IMR-90 (cell line): Measurements from ENCODE around the gene MUC5AC. TPM values are rescaled to one million over a fixed set of nuclear protein-coding genes. Genes with fewer than 3 reads are reported as not detected.

ENCODE experiments used
- ATAC-seq: fragments of 200-7000 bp; cut with Tn5 transposase; 2 replicates; pipeline ENCODE4 v1.9.1; 2020; ENCODE audit warnings: low read depth, mild to moderate bottlenecking, moderate library complexity
- BruUV-seq: library from RNA; stranded (reverse); fragments of 400-500 nt; replicated peaks from 2 replicates; lab custom pipeline; 2021; lab: Mats Ljungman, UMichigan
- CTCF ChIA-PET: fragments of 300-600 bp; formaldehyde crosslinking; extraction: SDS; loops from one replicate; lab custom pipeline; 2021; ENCODE audit warnings: antibody characterized with exemption; lab: Yijun Ruan, JAX
- POLR2A ChIA-PET: fragments of 300-600 bp; sonication (Branson Sonifier 250); formaldehyde crosslinking; loops from one replicate; lab custom pipeline; 2022; ENCODE audit warnings: antibody characterized with exemption; ENCODE audit not compliant: unreplicated experiment; lab: Charles Lee
- DNase-seq: peaks from one replicate; pipeline ENCODE4 v3.0.0; 2013
- H2AFZ ChIP-seq: replicated peaks from 2 replicates; pipeline ENCODE3; 2013; ENCODE audit warnings: low read length, mild to moderate bottlenecking; ENCODE audit not compliant: poor library complexity
- H2AK5ac ChIP-seq: 2 replicates; pipeline ENCODE4 v1.6.1; 2013; ENCODE audit warnings: low read depth, low read length, inconsistent platforms
- H2AK9ac ChIP-seq: replicated peaks from 2 replicates; pipeline ENCODE3; 2013; ENCODE audit warnings: mild to moderate bottlenecking, low read depth, low read length, moderate library complexity; ENCODE audit not compliant: poor library complexity
- H2BK120ac ChIP-seq: 2 replicates; pipeline ENCODE4 v1.6.1; 2013; ENCODE audit warnings: low read depth, low read length, inconsistent platforms
- H2BK15ac ChIP-seq: 3 replicates; pipeline ENCODE4 v1.6.1; 2013; ENCODE audit warnings: low read depth, low read length, inconsistent platforms
- H2BK20ac ChIP-seq: 2 replicates; pipeline ENCODE4 v1.6.1; 2013; ENCODE audit warnings: low read depth, mild to moderate bottlenecking, inconsistent platforms, low read length, moderate library complexity
- H2BK5ac ChIP-seq: 2 replicates; pipeline ENCODE4 v1.6.1; 2013; ENCODE audit warnings: mild to moderate bottlenecking, low read depth, low read length, inconsistent platforms; ENCODE audit not compliant: poor library complexity, severe bottlenecking
- H3K14ac ChIP-seq: replicated peaks from 2 replicates; pipeline ENCODE4 v1.6.1; 2013; ENCODE audit warnings: low read depth, low read length, inconsistent platforms
- H3K18ac ChIP-seq: 2 replicates; pipeline ENCODE4 v1.6.1; 2013; ENCODE audit warnings: low read depth, low read length, control low read depth
- H3K23ac ChIP-seq: 2 replicates; pipeline ENCODE4 v1.6.1; 2013; ENCODE audit warnings: low read depth, low read length, inconsistent platforms
- H3K27ac ChIP-seq: 2 replicates; pipeline ENCODE4 v1.5.1; 2013; ENCODE audit warnings: mild to moderate bottlenecking, control low read depth, low read length; ENCODE audit not compliant: insufficient read depth
- H3K27me3 ChIP-seq: 2 replicates; pipeline ENCODE4 v1.6.1; 2013; ENCODE audit warnings: low read length; ENCODE audit not compliant: control insufficient read depth, insufficient read depth
- H3K36me3 ChIP-seq: 2 replicates; pipeline ENCODE4 v1.6.1; 2013; ENCODE audit warnings: low read length, mixed read lengths; ENCODE audit not compliant: control insufficient read depth, insufficient read depth
- H3K4ac ChIP-seq: 2 replicates; pipeline ENCODE4 v1.6.1; 2013; ENCODE audit warnings: low read depth, low read length, inconsistent platforms
- H3K4me1 ChIP-seq: 2 replicates; pipeline ENCODE4 v1.6.1; 2013; ENCODE audit warnings: low read length, mixed read lengths; ENCODE audit not compliant: control insufficient read depth, insufficient read depth
- H3K4me2 ChIP-seq: 2 replicates; pipeline ENCODE4 v1.6.1; 2013; ENCODE audit warnings: low read depth, mild to moderate bottlenecking, control low read depth, low read length, moderate library complexity
- H3K4me3 ChIP-seq: 2 replicates; pipeline ENCODE4 v1.5.1; 2013; ENCODE audit warnings: low read depth, mild to moderate bottlenecking, control low read depth, low read length, moderate library complexity; ENCODE audit not compliant: insufficient read depth
- H3K56ac ChIP-seq: 2 replicates; pipeline ENCODE4 v1.6.1; 2013; ENCODE audit warnings: low read length, inconsistent platforms; ENCODE audit not compliant: insufficient read depth; ENCODE audit errors: extremely low read depth
- H3K79me1 ChIP-seq, 2 experiments: 2 replicates each; pipeline ENCODE4 v1.6.1; 2013; ENCODE audit warnings: low read length in 2 of 2, inconsistent platforms in 1 of 2, low read depth in 1 of 2
- H3K9ac ChIP-seq: 2 replicates; pipeline ENCODE4 v1.6.1; 2013; ENCODE audit warnings: low read depth, low read length, control low read depth
- H3K9me1 ChIP-seq: 2 replicates; pipeline ENCODE4 v1.6.1; 2013; ENCODE audit warnings: low read length, inconsistent platforms; ENCODE audit not compliant: insufficient read depth
- H3K9me3 ChIP-seq: 2 replicates; pipeline ENCODE4 v1.6.1; 2013; ENCODE audit warnings: low read length; ENCODE audit not compliant: control insufficient read depth, insufficient read depth
- H4K20me1 ChIP-seq: 2 replicates; pipeline ENCODE4 v1.6.1; 2013; ENCODE audit warnings: low read length, inconsistent platforms; ENCODE audit not compliant: insufficient read depth
- H4K5ac ChIP-seq: 2 replicates; pipeline ENCODE4 v1.6.1; 2013; ENCODE audit warnings: mild to moderate bottlenecking, low read depth, low read length, control low read depth
- H4K8ac ChIP-seq, 2 experiments: 2 replicates each; pipeline ENCODE4 v1.6.1; 2013; ENCODE audit warnings: low read depth in 2 of 2, low read length in 2 of 2, control low read depth in 1 of 2, inconsistent platforms in 1 of 2
- H4K91ac ChIP-seq: 2 replicates; pipeline ENCODE4 v1.6.1; 2013; ENCODE audit warnings: low read depth, low read length, inconsistent platforms; ENCODE audit not compliant: insufficient read depth
- BHLHE40 ChIP-seq: fragments of 150-350 bp; IDR thresholded peaks from 2 replicates; pipeline ENCODE4 v1.6.1; 2016; ENCODE audit warnings: mild to moderate bottlenecking, low read depth, low read length
- FOS ChIP-seq: fragments of 150-350 bp; IDR thresholded peaks from 2 replicates; pipeline ENCODE4 v1.6.1; 2016; ENCODE audit warnings: low read depth, low read length
- MAFK ChIP-seq: IDR thresholded peaks from 2 replicates; pipeline ENCODE4 v1.6.1; 2012; ENCODE audit warnings: low read depth, low read length, improper control_type of control experiment
- MAZ ChIP-seq: IDR thresholded peaks from 2 replicates; pipeline ENCODE4 v1.6.1; 2012; ENCODE audit warnings: low read depth, mild to moderate bottlenecking, low read length, improper control_type of control experiment, moderate library complexity, borderline replicate concordance
- MXI1 ChIP-seq: IDR thresholded peaks from 2 replicates; pipeline ENCODE4 v1.6.1; 2012; ENCODE audit warnings: low read depth, mild to moderate bottlenecking, low read length, moderate library complexity, borderline replicate concordance
- POLR2A ChIP-seq: IDR thresholded peaks from 2 replicates; pipeline ENCODE4 v1.6.1; 2012; ENCODE audit warnings: mild to moderate bottlenecking, low read depth, low read length
- RAD21 ChIP-seq: IDR thresholded peaks from 2 replicates; pipeline ENCODE4 v1.6.1; 2012; ENCODE audit warnings: low read length, improper control_type of control experiment
- RCOR1 ChIP-seq: IDR thresholded peaks from 2 replicates; pipeline ENCODE4 v1.6.1; 2012; ENCODE audit warnings: mild to moderate bottlenecking, low read length, improper control_type of control experiment; ENCODE audit not compliant: insufficient replicate concordance
- WGBS, 2 experiments: methylation state at CpG; one replicate each; pipeline versions ENCODE4 v1.1.5 to v1.1.7; 2013; ENCODE audit warnings: missing lambda C conversion rate in 2 of 2; ENCODE audit not compliant: insufficient read length in 1 of 2; ENCODE audit errors: extremely low coverage in 2 of 2; 5-methylcytosine and 5-hydroxymethylcytosine counted together
- dilution Hi-C: fragments of 300-500 bp; cut with HindIII; formaldehyde crosslinking; loops from one replicate; pipeline ENCODE4 v1.14.3; 2018; ENCODE audit warnings: low sequenced_read_pairs; ENCODE audit not compliant: unreplicated experiment
- in situ Hi-C: fragments of 300-500 bp; cut with MboI; formaldehyde crosslinking; loops from 3 replicates; pipeline ENCODE4 v1.14.3; 2019; ENCODE audit warnings: low sequenced_read_pairs, inconsistent platforms, mixed read lengths
- intact Hi-C: fragments of 100-400 bp; cut with micrococcal nuclease; formaldehyde crosslinking; loops from 2 replicates; pipeline ENCODE4 v1.10.0; 2022
- polyA plus RNA-seq, 3 experiments: library from polyadenylated mRNA; depleted of rRNA; stranded (reverse); fragments of >200 nt; gene quantifications; 2 replicates each; pipeline ENCODE4 v1.2.3, GENCODE V29; 2012; ENCODE audit warnings: low replicate concordance in 1 of 3
- total RNA-seq: library from RNA; depleted of rRNA; stranded (reverse); fragments of >200 nt; gene quantifications from 2 replicates; pipeline ENCODE4 v1.2.3, GENCODE V29; 2012
- TF ChIP-seq, protein P1 (sequence below): fragments of 150-350 bp; IDR thresholded peaks from 2 replicates; pipeline ENCODE4 v1.6.1; 2017; ENCODE audit warnings: mild to moderate bottlenecking, antibody characterized with exemption, low read length, low read depth
- TF ChIP-seq, protein P2 (sequence below): fragments of 150-350 bp; IDR thresholded peaks from 2 replicates; pipeline ENCODE4 v1.6.1; 2016; ENCODE audit warnings: low read depth, mild to moderate bottlenecking, low read length, moderate library complexity, borderline replicate concordance
- TF ChIP-seq, protein P3 (sequence below): conservative IDR thresholded peaks from 2 replicates; pipeline ENCODE4 v1.5.1; 2012; ENCODE audit warnings: mild to moderate bottlenecking, low read depth, low read length, improper control_type of control experiment

The MUC5AC gene
- total and polyA plus RNA-seq, 2 of the 4 experiments (the other 2 are of a cell fraction) = 0.02 TPM; not detected in 1

DNA sequence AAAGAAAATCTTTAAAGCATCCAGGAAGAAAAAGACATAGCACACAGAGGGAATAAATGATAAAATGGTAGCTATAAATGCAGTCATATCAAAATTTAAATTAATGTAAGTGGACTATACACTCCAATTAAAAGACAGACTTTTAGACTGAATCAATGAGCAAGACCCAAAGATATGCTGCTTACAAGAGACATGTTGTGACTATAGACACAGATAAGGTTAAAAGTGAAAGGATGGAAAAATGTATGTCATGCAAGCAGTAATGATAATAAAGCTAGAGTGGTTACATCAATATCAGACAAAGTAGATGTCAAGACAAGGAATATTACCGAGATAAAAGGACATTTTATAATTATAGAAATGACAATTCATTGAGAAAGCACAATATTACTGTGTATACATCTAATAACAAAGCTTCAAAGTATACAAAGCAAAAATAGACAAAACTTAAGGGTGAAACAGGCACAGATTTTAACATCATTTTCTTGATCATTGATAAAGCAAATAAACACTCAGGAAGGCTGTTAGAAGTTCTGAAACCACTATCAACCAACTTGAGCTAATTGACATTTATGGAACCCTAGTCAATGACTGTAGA, 22.8 kb upstream of the MUC5AC start:
- CTCF ChIA-PET = no interaction called here
- in situ Hi-C loops = no loop called here

More for the DNA sequence above, 22.8 kb upstream of the MUC5AC start:
- POLR2A ChIA-PET = no interaction called here
- no peaks in the 10 kb centered on the region; the same call in 1 of the 2 replicates for H3K27me3 ChIP-seq
- no peak overlapping the region for H4K8ac ChIP-seq
- H4K20me1 ChIP-seq = no peaks in the 10 kb centered on the region
- H3K14ac ChIP-seq = no peak overlapping the region
- ATAC-seq (no peak), DNase-seq (no peak)
- no peak overlapping the region for H3K9ac ChIP-seq
- H3K23ac ChIP-seq = no peak overlapping the region
- intact Hi-C loops (no loop called here), dilution Hi-C loops (no loop called here)
- H2BK15ac ChIP-seq = no peak overlapping the region
- 0 out of 2 replicates have a peak, but pooled peaks cover 5% of the 10 kb centered on the region for H3K9me1 ChIP-seq
- H3K36me3 ChIP-seq = no peaks in the 10 kb centered on the region
- H3K4me3 ChIP-seq = no peak overlapping the region
- no peaks in the 10 kb centered on the region for H3K79me1 ChIP-seq
- H2AK5ac ChIP-seq = no peak overlapping the region
- no CpG with 5 or more reads among the region's 1 CpG for WGBS, 2 experiments
- no peak for TF ChIP-seq POLR2A
- TF ChIP-seq MAFK = no peak
- TF ChIP-seq MAZ = no peak
- no peak for TF ChIP-seq RAD21
- TF ChIP-seq, protein P1, sequence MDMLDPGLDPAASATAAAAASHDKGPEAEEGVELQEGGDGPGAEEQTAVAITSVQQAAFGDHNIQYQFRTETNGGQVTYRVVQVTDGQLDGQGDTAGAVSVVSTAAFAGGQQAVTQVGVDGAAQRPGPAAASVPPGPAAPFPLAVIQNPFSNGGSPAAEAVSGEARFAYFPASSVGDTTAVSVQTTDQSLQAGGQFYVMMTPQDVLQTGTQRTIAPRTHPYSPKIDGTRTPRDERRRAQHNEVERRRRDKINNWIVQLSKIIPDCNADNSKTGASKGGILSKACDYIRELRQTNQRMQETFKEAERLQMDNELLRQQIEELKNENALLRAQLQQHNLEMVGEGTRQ = no peak
- no peak for TF ChIP-seq RCOR1
- no peak for TF ChIP-seq MXI1
- no peak for TF ChIP-seq BHLHE40
- TF ChIP-seq, protein P2, sequence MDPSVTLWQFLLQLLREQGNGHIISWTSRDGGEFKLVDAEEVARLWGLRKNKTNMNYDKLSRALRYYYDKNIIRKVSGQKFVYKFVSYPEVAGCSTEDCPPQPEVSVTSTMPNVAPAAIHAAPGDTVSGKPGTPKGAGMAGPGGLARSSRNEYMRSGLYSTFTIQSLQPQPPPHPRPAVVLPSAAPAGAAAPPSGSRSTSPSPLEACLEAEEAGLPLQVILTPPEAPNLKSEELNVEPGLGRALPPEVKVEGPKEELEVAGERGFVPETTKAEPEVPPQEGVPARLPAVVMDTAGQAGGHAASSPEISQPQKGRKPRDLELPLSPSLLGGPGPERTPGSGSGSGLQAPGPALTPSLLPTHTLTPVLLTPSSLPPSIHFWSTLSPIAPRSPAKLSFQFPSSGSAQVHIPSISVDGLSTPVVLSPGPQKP = no peak
- TF ChIP-seq FOS = no peak
- TF ChIP-seq, protein P3, sequence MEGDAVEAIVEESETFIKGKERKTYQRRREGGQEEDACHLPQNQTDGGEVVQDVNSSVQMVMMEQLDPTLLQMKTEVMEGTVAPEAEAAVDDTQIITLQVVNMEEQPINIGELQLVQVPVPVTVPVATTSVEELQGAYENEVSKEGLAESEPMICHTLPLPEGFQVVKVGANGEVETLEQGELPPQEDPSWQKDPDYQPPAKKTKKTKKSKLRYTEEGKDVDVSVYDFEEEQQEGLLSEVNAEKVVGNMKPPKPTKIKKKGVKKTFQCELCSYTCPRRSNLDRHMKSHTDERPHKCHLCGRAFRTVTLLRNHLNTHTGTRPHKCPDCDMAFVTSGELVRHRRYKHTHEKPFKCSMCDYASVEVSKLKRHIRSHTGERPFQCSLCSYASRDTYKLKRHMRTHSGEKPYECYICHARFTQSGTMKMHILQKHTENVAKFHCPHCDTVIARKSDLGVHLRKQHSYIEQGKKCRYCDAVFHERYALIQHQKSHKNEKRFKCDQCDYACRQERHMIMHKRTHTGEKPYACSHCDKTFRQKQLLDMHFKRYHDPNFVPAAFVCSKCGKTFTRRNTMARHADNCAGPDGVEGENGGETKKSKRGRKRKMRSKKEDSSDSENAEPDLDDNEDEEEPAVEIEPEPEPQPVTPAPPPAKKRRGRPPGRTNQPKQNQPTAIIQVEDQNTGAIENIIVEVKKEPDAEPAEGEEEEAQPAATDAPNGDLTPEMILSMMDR = no peak
- H2BK120ac ChIP-seq = no peak overlapping the region
- H2BK20ac ChIP-seq = no peak overlapping the region
- no peak overlapping the region for H3K18ac ChIP-seq
- no peak overlapping the region for H2AFZ ChIP-seq
- peaks cover 8% of the 10 kb centered on the region for H3K9me3 ChIP-seq
- H4K91ac ChIP-seq = no peak overlapping the region
- no TSS peak for BruUV-seq
- no peak overlapping the region for H4K5ac ChIP-seq
- peaks cover 13% of the 10 kb centered on the region for H3K4me1 ChIP-seq
- no peak overlapping the region for H3K4ac ChIP-seq
- H2AK9ac ChIP-seq = no peak overlapping the region
- no peak overlapping the region for H3K56ac ChIP-seq
- no peak overlapping the region for H2BK5ac ChIP-seq
- no peak overlapping the region for H3K27ac ChIP-seq
- no peak overlapping the region for H3K4me2 ChIP-seq
